H9 (cell line): ENCODE data around the gene NSUN6. TPM values are rescaled to one million over a fixed set of nuclear protein-coding genes. Genes with fewer than 3 reads are reported as not detected.

Source experiments
- DNase-seq: peaks from one replicate; pipeline ENCODE4 v3.0.0-alpha.2; 2017
- H2AFZ ChIP-seq: one replicate; pipeline ENCODE4 v1.6.1; 2013; ENCODE audit warnings: mild to moderate bottlenecking, low read length, control low read depth, moderate library complexity
- H2AK5ac ChIP-seq: 2 replicates; pipeline ENCODE4 v1.6.1; 2013; ENCODE audit warnings: low read length, control low read depth, mixed read lengths; ENCODE audit not compliant: insufficient read length
- H2BK120ac ChIP-seq: one replicate; pipeline ENCODE4 v1.6.1; 2013; ENCODE audit warnings: low read depth, mild to moderate bottlenecking, low read length, control low read depth, inconsistent platforms; ENCODE audit not compliant: poor library complexity, severe bottlenecking
- H2BK12ac ChIP-seq: 2 replicates; pipeline ENCODE4 v1.6.1; 2013; ENCODE audit warnings: low read length, control low read depth, mixed read lengths, low read depth; ENCODE audit not compliant: insufficient read length
- H2BK15ac ChIP-seq: 2 replicates; pipeline ENCODE4 v1.6.1; 2013; ENCODE audit warnings: low read depth, low read length, control low read depth
- H2BK20ac ChIP-seq: one replicate; pipeline ENCODE4 v1.6.1; 2013; ENCODE audit warnings: low read depth, mild to moderate bottlenecking, low read length, control low read depth, inconsistent platforms; ENCODE audit not compliant: poor library complexity, severe bottlenecking
- H2BK5ac ChIP-seq: 2 replicates; pipeline ENCODE4 v1.6.1; 2013; ENCODE audit warnings: low read length, control low read depth, mixed read lengths; ENCODE audit not compliant: insufficient read length
- H3K14ac ChIP-seq: 2 replicates; pipeline ENCODE4 v1.6.1; 2013; ENCODE audit warnings: low read length, control low read depth; ENCODE audit not compliant: insufficient read depth
- H3K18ac ChIP-seq: 2 replicates; pipeline ENCODE4 v1.6.1; 2013; ENCODE audit warnings: low read depth, mild to moderate bottlenecking, mixed read lengths, low read length, control low read depth; ENCODE audit not compliant: insufficient read length
- H3K23ac ChIP-seq: 2 replicates; pipeline ENCODE4 v1.6.1; 2013; ENCODE audit warnings: low read length, control low read depth, mixed read lengths, low read depth; ENCODE audit not compliant: insufficient read length
- H3K23me2 ChIP-seq: 2 replicates; pipeline ENCODE4 v1.6.1; 2013; ENCODE audit warnings: low read depth, mild to moderate bottlenecking, mixed read lengths, low read length, control low read depth; ENCODE audit not compliant: insufficient read length, poor library complexity, severe bottlenecking
- H3K27ac ChIP-seq: 2 replicates; pipeline ENCODE4 v1.5.1; 2013; ENCODE audit warnings: low read length, control low read depth, mixed read lengths, low read depth; ENCODE audit not compliant: insufficient read length
- H3K27me3 ChIP-seq: 2 replicates; pipeline ENCODE4 v1.6.1; 2013; ENCODE audit warnings: low read length, control low read depth, inconsistent platforms; ENCODE audit not compliant: insufficient read depth
- H3K4ac ChIP-seq: 2 replicates; pipeline ENCODE4 v1.6.1; 2013; ENCODE audit warnings: low read depth, mild to moderate bottlenecking, control low read depth, inconsistent platforms, low read length, moderate library complexity
- H3K4me1 ChIP-seq: 2 replicates; pipeline ENCODE4 v1.6.1; 2013; ENCODE audit warnings: low read length, control low read depth, inconsistent platforms; ENCODE audit not compliant: insufficient read depth
- H3K4me2 ChIP-seq: 2 replicates; pipeline ENCODE4 v1.6.1; 2013; ENCODE audit warnings: low read length, control low read depth, mixed read lengths; ENCODE audit not compliant: insufficient read length, insufficient read depth
- H3K56ac ChIP-seq: 2 replicates; pipeline ENCODE4 v1.6.1; 2013; ENCODE audit warnings: low read depth, mild to moderate bottlenecking, mixed read lengths, low read length, control low read depth; ENCODE audit not compliant: insufficient read length
- H3K79me1 ChIP-seq: 2 replicates; pipeline ENCODE4 v1.6.1; 2013; ENCODE audit warnings: low read depth, mild to moderate bottlenecking, moderate library complexity, low read length, control low read depth, inconsistent platforms; ENCODE audit not compliant: insufficient read depth, poor library complexity, severe bottlenecking
- H3K79me2 ChIP-seq: 2 replicates; pipeline ENCODE4 v1.6.1; 2013; ENCODE audit warnings: low read length, control low read depth, inconsistent platforms; ENCODE audit not compliant: insufficient read depth
- H3K9ac ChIP-seq: 2 replicates; pipeline ENCODE4 v1.6.1; 2013; ENCODE audit warnings: low read length, control low read depth, mixed read lengths; ENCODE audit not compliant: insufficient read length; ENCODE audit errors: extremely low read depth
- H3K9me3 ChIP-seq: one replicate; pipeline ENCODE4 v1.6.1; 2013; ENCODE audit warnings: low read depth, low read length, inconsistent platforms; ENCODE audit not compliant: control insufficient read depth
- H3T11ph ChIP-seq: one replicate; pipeline ENCODE4 v1.6.1; 2013; ENCODE audit warnings: mild to moderate bottlenecking, low read length, control low read depth, inconsistent platforms
- H4K20me1 ChIP-seq: one replicate; pipeline ENCODE4 v1.6.1; 2013; ENCODE audit not compliant: control insufficient read depth, insufficient read length, insufficient read depth
- H4K5ac ChIP-seq: 2 replicates; pipeline ENCODE4 v1.6.1; 2013; ENCODE audit warnings: low read depth, mild to moderate bottlenecking, mixed read lengths, low read length, control low read depth; ENCODE audit not compliant: insufficient read length
- H4K8ac ChIP-seq: replicated peaks from 2 replicates; pipeline ENCODE4 v1.6.1; 2013; ENCODE audit warnings: low read length, control low read depth, mixed read lengths, low read depth; ENCODE audit not compliant: insufficient read length
- H4K91ac ChIP-seq: 2 replicates; pipeline ENCODE4 v1.6.1; 2013; ENCODE audit warnings: low read depth, mild to moderate bottlenecking, moderate library complexity, mixed read lengths, low read length, control low read depth; ENCODE audit not compliant: insufficient read length
- H3K27ac Mint-ChIP-seq, 3 experiments: 2 replicates in 2 of 3; 3 replicates in 1 of 3; pipeline ENCODE4 v1.8.0; 2020 to 2021; ENCODE audit warnings: mixed read lengths in 3 of 3, mild to moderate bottlenecking in 1 of 3, moderate library complexity in 1 of 3
- H3K27me3 Mint-ChIP-seq: 2 replicates; pipeline ENCODE4 v1.8.0; 2021; ENCODE audit warnings: low read depth, mild to moderate bottlenecking, moderate library complexity, mixed read lengths
- H3K36me3 Mint-ChIP-seq, 3 experiments: 2 replicates in 2 of 3; 3 replicates in 1 of 3; pipeline ENCODE4 v1.8.0; 2020 to 2021; ENCODE audit warnings: low read depth in 3 of 3, mixed read lengths in 3 of 3; ENCODE audit not compliant: insufficient read depth in 1 of 3
- H3K4me1 Mint-ChIP-seq, 2 experiments: 2 replicates each; pipeline ENCODE4 v1.8.0; 2020; ENCODE audit warnings: mixed read lengths in 2 of 2
- H3K4me3 Mint-ChIP-seq, 2 experiments: 2 replicates in 1 of 2; 3 replicates in 1 of 2; pipeline ENCODE4 v1.8.0; 2020 to 2021; ENCODE audit warnings: mild to moderate bottlenecking in 2 of 2, mixed read lengths in 2 of 2, moderate library complexity in 1 of 2
- H3K9me3 Mint-ChIP-seq, 2 experiments: 2 replicates in 1 of 2; 3 replicates in 1 of 2; pipeline ENCODE4 v1.8.0; 2020; ENCODE audit warnings: mild to moderate bottlenecking in 2 of 2, mixed read lengths in 2 of 2, moderate library complexity in 1 of 2
- CTCF ChIP-seq: fragments of 200-600 bp; sonication (generic); conservative IDR thresholded peaks from 3 replicates; pipeline ENCODE4 v1.8.0; 2021; ENCODE audit warnings: antibody characterized with exemption, mild to moderate bottlenecking
- WGBS: extraction: QIAGEN DNeasy Blood & Tissue Kit; methylation state at CpG from one replicate; pipeline ENCODE4 v1.1.7; 2013; ENCODE audit warnings: missing lambda C conversion rate, low lambda C conversion rate, mixed read lengths; ENCODE audit not compliant: insufficient read length; ENCODE audit errors: extremely low coverage; 5-methylcytosine and 5-hydroxymethylcytosine counted together
- total RNA-seq: library from RNA; stranded (reverse); gene quantifications from 2 replicates; pipeline ENCODE4 v1.2.1, GENCODE V29; 2021

The NSUN6 gene
- total RNA-seq, 1 experiment from 2014 or later = 11.9 TPM

- H3K9me3 ChIP-seq = no peaks in the 10 kb centered on the region
- no peaks in the 10 kb centered on the region for H3K79me2 ChIP-seq
- no peak overlapping the region for H3K56ac ChIP-seq
- 0 out of 4 replicates have a peak, but pooled peaks cover 0 to 3% of the 10 kb centered on the region in 2 experiments for H3K4me1 Mint-ChIP-seq
- no peak overlapping the region for H3K27ac ChIP-seq
- no peaks in the 10 kb centered on the region for H3K23me2 ChIP-seq
- peak; percentile 30; the same call in 1 of the 3 replicates for TF ChIP-seq CTCF
- H3K9ac ChIP-seq = no peak overlapping the region
- no peak overlapping the region for H2BK5ac ChIP-seq
- H3K4ac ChIP-seq = no peak overlapping the region
- H3T11ph ChIP-seq = no peak overlapping the region
- no CpG with 5 or more reads among the region's 2 CpGs for WGBS
- no peak overlapping the region for H3K18ac ChIP-seq
- no peak overlapping the region for H3K4me3 Mint-ChIP-seq
- no peaks in the 10 kb centered on the region for H3K4me1 ChIP-seq
- DNase-seq = no peak
- H3K4me2 ChIP-seq = no peak overlapping the region
- H3K27ac Mint-ChIP-seq = no peak overlapping the region
- H3K23ac ChIP-seq = no peak overlapping the region
- no peak overlapping the region for H2AK5ac ChIP-seq
- no peak overlapping the region for H4K5ac ChIP-seq
- no peaks in the 10 kb centered on the region for H3K27me3 ChIP-seq
- H2BK120ac ChIP-seq = no peak overlapping the region
- H2BK15ac ChIP-seq = no peak overlapping the region
- no peaks in the 10 kb centered on the region for H3K9me3 Mint-ChIP-seq
- H2BK20ac ChIP-seq = no peak overlapping the region
- no peak overlapping the region for H2AFZ ChIP-seq
- H2BK12ac ChIP-seq = no peak overlapping the region
- no peaks in the 10 kb centered on the region for H3K79me1 ChIP-seq
- no peaks in the 10 kb centered on the region for H3K27me3 Mint-ChIP-seq
- no peaks in the 10 kb centered on the region for H4K20me1 ChIP-seq
- no peak overlapping the region for H3K14ac ChIP-seq
- no peak overlapping the region for H4K91ac ChIP-seq
- no peak overlapping the region for H4K8ac ChIP-seq
- peaks cover 0 to 16% (median 0%) of the 10 kb centered on the region in 3 experiments; a peak in 4 of 7 replicates for H3K36me3 Mint-ChIP-seq
These were observed 50.1 kb downstream of the NSUN6 start for GRCh38 chr10:18601321-18601720.
